CD4-positive, alpha-beta T cell (primary cell): ENCODE measurements around the gene SAFB2. TPM values are rescaled to one million over a fixed set of nuclear protein-coding genes. Genes with fewer than 3 reads are reported as not detected.

Source experiments
- ATAC-seq: fragments of 200-7000 bp; cut with Tn5 transposase; one replicate; pipeline ENCODE4 v1.10.0; 2022; ENCODE audit warnings: mild to moderate bottlenecking; ENCODE audit not compliant: poor library complexity
- CTCF ChIA-PET: fragments of 350-600 bp; sonication (Branson Sonifier 250); formaldehyde crosslinking; loops from one replicate; lab custom pipeline; 2021; ENCODE audit warnings: antibody characterized with exemption, inconsistent platforms; lab: Charles Lee
- POLR2A ChIA-PET: fragments of 350-600 bp; sonication (Branson Sonifier 250); formaldehyde crosslinking; loops from one replicate; lab custom pipeline; 2021; ENCODE audit warnings: antibody characterized with exemption, inconsistent platforms; lab: Charles Lee
- DNase-seq, 14 experiments: peaks; one replicate each; pipeline ENCODE4 v3.0.0-alpha.2; 2013 to 2020; ENCODE audit warnings: mixed read lengths in 2 of 14
- H3K27ac ChIP-seq, 2 donors: one replicate each; pipeline versions ENCODE4 v1.5.1 to v1.7.0; 2013; ENCODE audit warnings: low read length in 2 of 2, low read depth in 1 of 2, mild to moderate bottlenecking in 1 of 2
- H3K27me3 ChIP-seq, 2 experiments: 1 replicate in 1 of 2; 2 replicates in 1 of 2; pipeline versions ENCODE4 v1.6.1 to v1.7.0; 2013; ENCODE audit warnings: low read length in 2 of 2, control low read depth in 1 of 2, mild to moderate bottlenecking in 1 of 2, moderate library complexity in 1 of 2; ENCODE audit not compliant: insufficient read depth in 2 of 2, control insufficient read depth in 1 of 2
- H3K36me3 ChIP-seq: one replicate; pipeline ENCODE4 v1.6.1; 2013; ENCODE audit warnings: low read length, control low read depth; ENCODE audit not compliant: insufficient read depth
- H3K4me1 ChIP-seq: one replicate; pipeline ENCODE4 v1.6.1; 2013; ENCODE audit warnings: low read length, control low read depth; ENCODE audit not compliant: insufficient read depth
- H3K4me3 ChIP-seq: one replicate; pipeline ENCODE4 v1.5.1; 2013; ENCODE audit warnings: mild to moderate bottlenecking, low read length, moderate library complexity
- H3K9me3 ChIP-seq, 2 experiments: 1 replicate in 1 of 2; 2 replicates in 1 of 2; pipeline versions ENCODE4 v1.6.1 to v1.7.0; 2013; ENCODE audit warnings: low read length in 2 of 2, mild to moderate bottlenecking in 2 of 2, control low read depth in 1 of 2, moderate library complexity in 1 of 2; ENCODE audit not compliant: control insufficient read depth in 1 of 2, insufficient read depth in 1 of 2
- H3K27ac Mint-ChIP-seq: one replicate; pipeline ENCODE4 v1.8.0; 2020; ENCODE audit warnings: mixed read lengths
- H3K27me3 Mint-ChIP-seq: one replicate; pipeline ENCODE4 v1.8.0; 2021; ENCODE audit warnings: mixed read lengths
- H3K36me3 Mint-ChIP-seq: one replicate; pipeline ENCODE4 v1.8.0; 2021; ENCODE audit warnings: low read depth, mixed read lengths
- H3K4me1 Mint-ChIP-seq: one replicate; pipeline ENCODE4 v1.8.0; 2021; ENCODE audit warnings: low read depth, mixed read lengths
- H3K4me3 Mint-ChIP-seq: one replicate; pipeline ENCODE4 v1.8.0; 2020; ENCODE audit warnings: mild to moderate bottlenecking, mixed read lengths
- H3K9me3 Mint-ChIP-seq: one replicate; pipeline ENCODE4 v1.8.0; 2020; ENCODE audit warnings: mixed read lengths
- CTCF ChIP-seq: fragments of 200-600 bp; IDR thresholded peaks from one replicate; pipeline ENCODE4 v1.8.0; 2022; ENCODE audit warnings: antibody characterized with exemption, mild to moderate bottlenecking
- intact Hi-C, 2 experiments: fragments of 100-400 bp; cut with DNase I in 1 of 2; cut with micrococcal nuclease in 1 of 2; formaldehyde crosslinking; loops; one replicate each; pipeline versions ENCODE4 v1.15.1 to v1.9.0; 2023 to 2025; cut with DNase I, micrococcal nuclease
- total RNA-seq, 174 experiments: library from RNA in 2 of 174; stranded (reverse) in 2 of 174; gene quantifications; one replicate each; pipeline ENCODE4 v1.2.3 and lab custom pipeline; 2021 to 2026

SAFB2 gene
- total RNA-seq, 2 experiments from 2014 or later: 238 to 246 TPM

GRCh38 chr19:5624018-5624663 lies 1.6 kb upstream of the SAFB2 start:
- H3K4me3 ChIP-seq: peak overlapping the region; percentile 85
- Mint-ChIP-seq H3K4me1 (peaks cover 84% of the 10 kb centered on the region), H3K9me3 (no peaks in the 10 kb centered on the region), H3K36me3 (peaks cover 93% of the 10 kb centered on the region), H3K27me3 (no peaks in the 10 kb centered on the region), H3K4me3 (peak overlapping the region; percentile 96), H3K27ac (peak overlapping the region; percentile 98)
- TF ChIP-seq CTCF: no peak
- CTCF ChIA-PET: interaction anchor here (0.7 to 1.0 kb wide), 3 partner anchors 63 to 655 kb away, joined by 3 read pairs; partner anchors contain the start of gene KDM4B
- H3K36me3 ChIP-seq: peaks cover 62% of the 10 kb centered on the region
- peak overlapping the region; percentile 90 to 95 for H3K27ac ChIP-seq
- no peaks in the 10 kb centered on the region for H3K27me3 ChIP-seq
- peak in 7 of 14 experiments; percentile 15 to 55 (median 24) for DNase-seq
- ATAC-seq: no peak
- peaks cover 77% of the 10 kb centered on the region for H3K4me1 ChIP-seq
- POLR2A ChIA-PET: interaction anchor here (0.6 to 4.0 kb wide), 6 partner anchors 62 to 280 kb away, joined by 3 to 51 read pairs (median 19); partner anchors contain the start of genes CATSPERD, DUS3L, LONP1 and RPL36
- H3K9me3 ChIP-seq: no peaks in the 10 kb centered on the region
- intact Hi-C loops: loop anchor here (2.0 to 10.0 kb wide), 3 partner anchors 55 to 1219 kb away; partner anchors contain the start of genes CHAF1A (in 1 of the 2), DUS3L (in 1 of the 2) and SH3GL1 (in 1 of the 2)

GRCh38 chr19:5623397-5624017 lies 931 bp upstream of the SAFB2 start:
- peaks cover 62% of the 10 kb centered on the region for H3K36me3 ChIP-seq
- peak overlapping the region; percentile 90 to 95 for H3K27ac ChIP-seq
- no peaks in the 10 kb centered on the region for H3K9me3 ChIP-seq
- H3K4me3 Mint-ChIP-seq: peak overlapping the region; percentile 99
- DNase-seq (peak in 4 of 14 experiments; percentile 9 to 24 (median 17)), ATAC-seq (no peak)
- H3K9me3 Mint-ChIP-seq: no peaks in the 10 kb centered on the region
- H3K27ac Mint-ChIP-seq: peak overlapping the region; percentile 98
- no peaks in the 10 kb centered on the region for H3K27me3 Mint-ChIP-seq
- peaks cover 93% of the 10 kb centered on the region for H3K36me3 Mint-ChIP-seq
- peaks cover 84% of the 10 kb centered on the region for H3K4me1 Mint-ChIP-seq
- peak overlapping the region; percentile 85 for H3K4me3 ChIP-seq
- H3K4me1 ChIP-seq: peaks cover 77% of the 10 kb centered on the region
- no peaks in the 10 kb centered on the region for H3K27me3 ChIP-seq
- intact Hi-C loops: loop anchor here (1.0 to 10.0 kb wide), 7 partner anchors 55 to 1219 kb away; partner anchors contain the start of genes DUS3L (in 2 of the 2), CATSPERD (in 1 of the 2), CHAF1A (in 1 of the 2) and HSD11B1L (in 1 of the 2)
- POLR2A ChIA-PET: interaction anchor here (0.8 to 4.0 kb wide), 20 partner anchors 9 to 1861 kb away, joined by 3 to 51 read pairs (median 6); partner anchors contain the start of genes CATSPERD, DUS3L, FEM1A and HDGFL2
- TF ChIP-seq CTCF: no peak
- CTCF ChIA-PET: interaction anchor here (1.0 to 1.9 kb wide), 5 partner anchors 63 to 833 kb away, joined by 3 to 7 read pairs (median 6); partner anchors contain the start of genes CATSPERD, LONP1 and RPL36

GRCh38 chr19:5621945-5622464 lies 571 bp downstream of the SAFB2 start:
- no peaks in the 10 kb centered on the region for H3K27me3 ChIP-seq
- CTCF ChIA-PET: interaction anchor here (0.7 to 1.9 kb wide), 5 partner anchors 65 to 491 kb away, joined by 3 to 7 read pairs (median 6); partner anchors contain the start of genes CATSPERD, LONP1 and RPL36

More at GRCh38 chr19:5621945-5622464, 571 bp downstream of the SAFB2 start:
- no peaks in the 10 kb centered on the region for H3K9me3 ChIP-seq
- no peak for TF ChIP-seq CTCF
- peak overlapping the region; percentile 82 to 83 for H3K27ac ChIP-seq
- H3K4me1 ChIP-seq: peaks cover 76% of the 10 kb centered on the region
- DNase-seq (peak in 7 of 14 experiments; percentile 13 to 39 (median 25)), ATAC-seq (no peak)
- peak overlapping the region; percentile 85 for H3K4me3 ChIP-seq
- Mint-ChIP-seq H3K36me3 (peaks cover 93% of the 10 kb centered on the region), H3K4me1 (peaks cover 84% of the 10 kb centered on the region), H3K9me3 (no peaks in the 10 kb centered on the region), H3K4me3 (peak overlapping the region; percentile 99), H3K27me3 (no peaks in the 10 kb centered on the region), H3K27ac (peak overlapping the region; percentile 98)
- POLR2A ChIA-PET: interaction anchor here (0.6 to 4.0 kb wide), 23 partner anchors 8 to 1150 kb away, joined by 3 to 51 read pairs (median 5); partner anchors contain the start of genes CATSPERD, DUS3L, FEM1A and HDGFL2
- intact Hi-C loops: loop anchor here (2.0 to 10.0 kb wide), 5 partner anchors 59 to 1217 kb away; partner anchors contain the start of genes DUS3L (in 2 of the 2), CHAF1A (in 1 of the 2), HSD11B1L (in 1 of the 2) and MICOS13 (in 1 of the 2)
- H3K36me3 ChIP-seq: peaks cover 61% of the 10 kb centered on the region
